ENCODE results near the gene AHNAK2. TPM values are rescaled to one million over a fixed set of nuclear protein-coding genes. Genes with fewer than 3 reads are reported as not detected.
A peak's percentile ranks its signal among the peaks of the same experiment; 100 is the strongest.

The AHNAK2 gene
- total and polyA plus RNA-seq, 2 donors (not counting 1 experiment from before 2014, with no cell fraction given), result 6.6 to 106 TPM

DNA sequence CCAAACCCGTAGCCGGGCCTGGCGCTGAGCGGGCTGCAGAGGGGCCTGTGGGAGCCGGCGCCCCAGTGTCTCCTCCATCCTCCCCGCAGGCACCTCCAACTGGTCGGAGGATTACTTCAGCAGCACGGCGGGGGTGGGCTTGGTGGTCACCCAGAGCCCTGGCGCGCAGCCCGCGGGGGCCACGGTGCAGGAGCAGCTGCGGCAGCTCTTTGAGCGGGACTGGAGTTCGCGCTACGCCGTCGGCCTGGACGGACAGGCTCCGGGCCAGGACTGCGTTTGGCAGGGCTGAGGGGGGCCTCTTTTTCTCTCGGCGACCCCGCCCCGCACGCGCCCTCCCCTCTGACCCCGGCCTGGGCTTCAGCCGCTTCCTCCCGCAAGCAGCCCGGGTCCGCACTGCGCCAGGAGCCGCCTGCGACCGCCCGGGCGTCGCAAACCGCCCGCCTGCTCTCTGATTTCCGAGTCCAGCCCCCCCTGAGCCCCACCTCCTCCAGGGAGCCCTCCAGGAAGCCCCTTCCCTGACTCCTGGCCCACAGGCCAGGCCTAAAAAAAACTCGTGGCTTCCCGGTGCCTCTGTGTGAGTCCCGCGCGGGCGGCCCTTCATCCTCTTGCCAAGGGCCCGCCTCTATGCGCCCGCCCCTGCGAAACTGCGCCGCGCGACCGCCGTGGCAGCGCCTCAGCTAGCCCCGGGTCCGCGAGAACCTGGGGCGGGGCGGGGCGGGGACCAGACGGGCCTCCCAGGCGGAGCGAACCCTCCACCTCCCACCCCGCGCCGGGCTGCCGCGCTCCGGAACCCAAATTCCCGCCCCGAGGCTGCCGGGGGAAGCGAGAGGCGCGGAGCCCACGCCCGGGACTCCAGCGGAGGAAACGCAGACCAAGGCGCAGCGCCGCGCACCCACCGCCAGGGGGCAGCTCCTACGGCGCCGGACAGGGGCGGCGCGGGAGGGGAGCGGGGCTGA, 45.2 kb downstream of the AHNAK2 start:
- Histone ChIP-seq H3K27ac (ENCODE audit: insufficient read depth, low read length) (no peak overlapping the region), H3K79me2 (ENCODE audit: control insufficient read depth, insufficient read depth, low read length) (no peaks in the 10 kb centered on the region), H2AFZ (ENCODE audit: low read length) (peak overlapping the region; percentile 7), H3K36me3 (ENCODE audit: control insufficient read depth, insufficient read depth, low read length) (no peaks in the 10 kb centered on the region), H4K20me1 (ENCODE audit: control insufficient read depth, extremely low read depth, insufficient read depth, low read length) (no peaks in the 10 kb centered on the region), H3K4me3 (replicated peaks in 1 of 4; ENCODE audit: control extremely low read depth in 1 of 4, insufficient read depth in 1 of 4, low read depth in 3 of 4, low read length in 4 of 4) (peak overlapping the region in 3 of 4 experiments; percentile 29 to 58 (median 36)), H3K9me3 (ENCODE audit: control insufficient read depth, insufficient read depth, low read depth, low read length) (no peaks in the 10 kb centered on the region), H3K4me1 (ENCODE audit: control insufficient read depth, extremely low read depth, insufficient read depth, low read length) (no peaks in the 10 kb centered on the region), H3K4me2 (ENCODE audit: extremely low read depth, insufficient read depth, low read length) (peak overlapping the region; percentile 59), H3K9ac (ENCODE audit: insufficient read depth, low read length) (peak overlapping the region; percentile 55), H3K27me3 (ENCODE audit: control insufficient read depth, insufficient read depth, low read length) (peaks cover 4% of the 10 kb centered on the region)
- peak; percentile 62 to 79 for DNase-seq (ENCODE audit: low read depth in 2 of 2)
- TF ChIP-seq EZH2 (IDR thresholded peaks at IDR 0.05; ENCODE audit: low read length, missing control alignments), result no peak
- peak; percentile 42 to 46 for TF ChIP-seq CTCF (conservative IDR thresholded peaks at IDR 0.05 in 1 of 2, IDR thresholded peaks at IDR 0.05 in 1 of 2; ENCODE audit: low read depth in 1 of 2, low read length in 2 of 2)

DNA sequence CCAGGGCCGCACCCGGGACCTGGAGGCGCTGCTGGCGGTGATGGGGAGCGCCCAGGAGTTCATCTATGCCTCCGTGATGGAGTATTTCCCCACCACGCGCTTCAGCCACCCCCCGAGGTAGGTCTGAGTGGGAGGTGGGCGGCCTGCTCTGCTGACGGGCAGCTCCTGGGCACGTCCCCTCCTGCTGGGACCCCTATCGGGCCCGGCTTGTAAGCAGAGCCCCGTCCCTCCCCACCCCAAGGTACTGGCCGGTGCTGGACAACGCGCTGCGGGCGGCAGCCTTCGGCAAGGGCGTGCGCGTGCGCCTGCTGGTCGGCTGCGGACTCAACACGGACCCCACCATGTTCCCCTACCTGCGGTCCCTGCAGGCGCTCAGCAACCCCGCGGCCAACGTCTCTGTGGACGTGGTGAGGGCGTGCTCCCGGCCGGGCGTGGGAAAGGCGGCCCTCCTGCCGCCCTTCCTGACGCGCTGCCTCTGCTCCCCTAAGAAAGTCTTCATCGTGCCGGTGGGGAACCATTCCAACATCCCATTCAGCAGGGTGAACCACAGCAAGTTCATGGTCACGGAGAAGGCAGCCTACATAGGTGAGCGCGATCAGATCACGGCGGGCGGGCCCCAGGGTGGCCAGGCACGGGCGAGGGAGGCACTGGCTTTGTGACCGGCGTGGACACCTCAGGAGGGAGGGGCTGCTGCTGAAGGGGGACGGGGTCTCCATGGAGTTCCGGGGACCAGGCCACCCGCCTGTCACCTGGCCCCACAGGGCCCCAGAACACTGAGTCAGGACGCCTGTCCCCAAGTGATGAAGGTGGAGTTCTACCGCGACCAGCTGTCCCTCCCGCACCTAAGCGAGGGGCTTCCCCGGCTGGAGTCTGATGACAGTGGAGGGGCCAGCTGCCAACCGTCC, 46.2 kb downstream of the AHNAK2 start:
- no peak overlapping the region for H3K27ac ChIP-seq (ENCODE audit: insufficient read depth, low read length)
- no peak overlapping the region for H2AFZ ChIP-seq (ENCODE audit: low read length)

More for the DNA sequence above, 46.2 kb downstream of the AHNAK2 start:
- peak in 1 of 2 donors; percentile 6 for DNase-seq (ENCODE audit: low read depth in 2 of 2)
- Histone ChIP-seq H3K9me3 (ENCODE audit: control insufficient read depth, insufficient read depth, low read depth, low read length) (no peaks in the 10 kb centered on the region), H3K27me3 (ENCODE audit: control insufficient read depth, insufficient read depth, low read length) (peaks cover 4% of the 10 kb centered on the region), H4K20me1 (ENCODE audit: control insufficient read depth, extremely low read depth, insufficient read depth, low read length) (no peaks in the 10 kb centered on the region), H3K9ac (ENCODE audit: insufficient read depth, low read length) (no peak overlapping the region), H3K79me2 (ENCODE audit: control insufficient read depth, insufficient read depth, low read length) (no peaks in the 10 kb centered on the region), H3K4me3 (replicated peaks in 1 of 4; ENCODE audit: control extremely low read depth in 1 of 4, insufficient read depth in 1 of 4, low read depth in 3 of 4, low read length in 4 of 4) (no peak overlapping the region), H3K36me3 (ENCODE audit: control insufficient read depth, insufficient read depth, low read length) (no peaks in the 10 kb centered on the region), H3K4me2 (ENCODE audit: extremely low read depth, insufficient read depth, low read length) (peak overlapping the region; percentile 59), H3K4me1 (ENCODE audit: control insufficient read depth, extremely low read depth, insufficient read depth, low read length) (no peaks in the 10 kb centered on the region)
- TF ChIP-seq EZH2 (IDR thresholded peaks at IDR 0.05; ENCODE audit: low read length, missing control alignments) (peak; percentile 44), CTCF (conservative IDR thresholded peaks at IDR 0.05 in 1 of 2, IDR thresholded peaks at IDR 0.05 in 1 of 2; ENCODE audit: low read depth in 1 of 2, low read length in 2 of 2) (no peak)

All from fibroblast of lung (primary cell).